PC-9 (cell line): ENCODE results near the gene APRT. TPM values are rescaled to one million over a fixed set of nuclear protein-coding genes. Genes with fewer than 3 reads are reported as not detected.
A peak's percentile ranks its signal among the peaks of the same experiment; 100 is the strongest.

Experiments
- BruUV-seq: library from RNA; stranded (reverse); fragments of 400-500 nt; replicated peaks from 2 replicates; lab custom pipeline; 2021; lab: Mats Ljungman, UMichigan
- CTCF ChIA-PET: fragments of 300-600 bp; sonication (Branson Sonifier 250); formaldehyde crosslinking; loops from one replicate; lab custom pipeline; 2022; ENCODE audit warnings: antibody characterized with exemption; lab: Charles Lee
- POLR2A ChIA-PET: fragments of 300-600 bp; sonication (Branson Sonifier 250); formaldehyde crosslinking; loops from one replicate; lab custom pipeline; 2022; ENCODE audit warnings: antibody characterized with exemption; ENCODE audit not compliant: unreplicated experiment; lab: Charles Lee
- DNase-seq, 2 experiments: peaks; one replicate each; pipeline versions ENCODE4 v3.0.0 to v3.0.0-alpha.2; 2015 to 2022; ENCODE audit warnings: mixed read lengths in 1 of 2
- H2AFZ ChIP-seq: fragments of 200-600 bp; sonication (generic); 2 replicates; pipeline ENCODE4 v1.8.1; 2017; ENCODE audit warnings: antibody characterized with exemption
- H3F3A ChIP-seq: fragments of 200-600 bp; sonication (generic); 2 replicates; pipeline ENCODE4 v1.8.1; 2017; ENCODE audit warnings: antibody characterized with exemption, mild to moderate bottlenecking, low read depth; ENCODE audit not compliant: insufficient read depth
- H3K27ac ChIP-seq: fragments of 200-600 bp; sonication (generic); 2 replicates; pipeline ENCODE4 v1.6.1; 2016; ENCODE audit warnings: mixed run types
- H3K27me3 ChIP-seq: fragments of 200-600 bp; sonication (generic); 2 replicates; pipeline ENCODE4 v1.6.1; 2016; ENCODE audit warnings: low read depth, mixed run types; ENCODE audit not compliant: insufficient read depth
- H3K36me3 ChIP-seq: fragments of 200-600 bp; sonication (generic); 2 replicates; pipeline ENCODE4 v1.6.1; 2016; ENCODE audit warnings: low read depth, mixed run types
- H3K4me1 ChIP-seq: fragments of 200-600 bp; sonication (generic); replicated peaks from 2 replicates; pipeline ENCODE4 v1.6.1; 2016; ENCODE audit warnings: mixed run types; ENCODE audit not compliant: insufficient read depth
- H3K4me2 ChIP-seq: fragments of 200-600 bp; sonication (generic); 2 replicates; pipeline ENCODE4 v1.6.1; 2017; ENCODE audit warnings: mixed run types
- H3K4me3 ChIP-seq: fragments of 200-600 bp; sonication (generic); 2 replicates; pipeline ENCODE4 v1.6.1; 2016; ENCODE audit warnings: mixed run types
- H3K79me2 ChIP-seq: fragments of 200-600 bp; sonication (generic); 2 replicates; pipeline ENCODE4 v1.6.1; 2017; ENCODE audit warnings: low read depth, mixed run types
- H3K9me2 ChIP-seq: fragments of 200-600 bp; sonication (generic); 2 replicates; pipeline ENCODE4 v1.8.1; 2017; ENCODE audit warnings: mild to moderate bottlenecking; ENCODE audit not compliant: insufficient read depth
- H3K9me3 ChIP-seq: fragments of 200-600 bp; sonication (generic); 2 replicates; pipeline ENCODE4 v1.8.1; 2016; ENCODE audit warnings: low read depth; ENCODE audit not compliant: insufficient read depth
- H4K20me1 ChIP-seq: fragments of 200-600 bp; sonication (generic); 2 replicates; pipeline ENCODE4 v1.8.1; 2017; ENCODE audit not compliant: insufficient read depth
- EZH2 ChIP-seq: fragments of 200-600 bp; sonication (generic); IDR thresholded peaks from 2 replicates; pipeline ENCODE4 v1.8.0; 2017; ENCODE audit warnings: antibody characterized with exemption, low read depth
- intact Hi-C: fragments of 100-400 bp; cut with micrococcal nuclease; formaldehyde crosslinking; loops from one replicate; pipeline ENCODE4 v1.10.0; 2022; ENCODE audit not compliant: unreplicated experiment
- total RNA-seq: library from RNA; stranded (reverse); gene quantifications from 2 replicates; pipeline ENCODE4 v1.2.3, GENCODE V29; 2021
- TF ChIP-seq, protein P1 (sequence below): fragments of 200-600 bp; sonication (generic); conservative IDR thresholded peaks from 2 replicates; pipeline ENCODE4 v1.6.1; 2017; ENCODE audit warnings: mixed run types, antibody characterized with exemption, mild to moderate bottlenecking, moderate library complexity

The APRT gene
- total RNA-seq, 1 experiment from 2014 or later = 213 TPM

- Histone ChIP-seq H3K79me2 (peaks cover 32% of the 10 kb centered on the region), H3K4me1 (peaks cover 16% of the 10 kb centered on the region; the same call in 1 of the 2 replicates), H3K9me2 (no peaks in the 10 kb centered on the region), H3K36me3 (peaks cover 11% of the 10 kb centered on the region; the same call in 1 of the 2 replicates), H3K27me3 (no peaks in the 10 kb centered on the region), H3K27ac (peak overlapping the region; percentile 78), H3K9me3 (no peaks in the 10 kb centered on the region), H4K20me1 (peaks cover 32% of the 10 kb centered on the region), H3K4me2 (peak overlapping the region; percentile 90), H3K4me3 (peak overlapping the region; percentile 91), H2AFZ (peak overlapping the region; percentile 81), H3F3A (peaks cover 68% of the 10 kb centered on the region)
- BruUV-seq = TSS peak; percentile 30
- DNase-seq = peak; percentile 44 to 81
- POLR2A ChIA-PET = interaction anchor here (0.6 to 0.8 kb wide), 6 partner anchors 50 to 360 kb away, joined by 3 to 9 read pairs (median 3); no protein-coding TSS in a partner anchor
- intact Hi-C loops = loop anchor here (5.0 kb wide), 1 partner anchor 124 kb away; the partner anchor contains the start of gene SNAI3
- CTCF ChIA-PET = interaction anchor here (1.8 kb wide), 1 partner anchor 74 kb away, joined by 12 read pairs; no protein-coding TSS in a partner anchor
- TF ChIP-seq EZH2 = no peak
- TF ChIP-seq, protein P1, sequence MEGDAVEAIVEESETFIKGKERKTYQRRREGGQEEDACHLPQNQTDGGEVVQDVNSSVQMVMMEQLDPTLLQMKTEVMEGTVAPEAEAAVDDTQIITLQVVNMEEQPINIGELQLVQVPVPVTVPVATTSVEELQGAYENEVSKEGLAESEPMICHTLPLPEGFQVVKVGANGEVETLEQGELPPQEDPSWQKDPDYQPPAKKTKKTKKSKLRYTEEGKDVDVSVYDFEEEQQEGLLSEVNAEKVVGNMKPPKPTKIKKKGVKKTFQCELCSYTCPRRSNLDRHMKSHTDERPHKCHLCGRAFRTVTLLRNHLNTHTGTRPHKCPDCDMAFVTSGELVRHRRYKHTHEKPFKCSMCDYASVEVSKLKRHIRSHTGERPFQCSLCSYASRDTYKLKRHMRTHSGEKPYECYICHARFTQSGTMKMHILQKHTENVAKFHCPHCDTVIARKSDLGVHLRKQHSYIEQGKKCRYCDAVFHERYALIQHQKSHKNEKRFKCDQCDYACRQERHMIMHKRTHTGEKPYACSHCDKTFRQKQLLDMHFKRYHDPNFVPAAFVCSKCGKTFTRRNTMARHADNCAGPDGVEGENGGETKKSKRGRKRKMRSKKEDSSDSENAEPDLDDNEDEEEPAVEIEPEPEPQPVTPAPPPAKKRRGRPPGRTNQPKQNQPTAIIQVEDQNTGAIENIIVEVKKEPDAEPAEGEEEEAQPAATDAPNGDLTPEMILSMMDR = no peak
Measured at GRCh38 chr16:88810912-88811768, 588 bp downstream of the APRT start.

DNA sequence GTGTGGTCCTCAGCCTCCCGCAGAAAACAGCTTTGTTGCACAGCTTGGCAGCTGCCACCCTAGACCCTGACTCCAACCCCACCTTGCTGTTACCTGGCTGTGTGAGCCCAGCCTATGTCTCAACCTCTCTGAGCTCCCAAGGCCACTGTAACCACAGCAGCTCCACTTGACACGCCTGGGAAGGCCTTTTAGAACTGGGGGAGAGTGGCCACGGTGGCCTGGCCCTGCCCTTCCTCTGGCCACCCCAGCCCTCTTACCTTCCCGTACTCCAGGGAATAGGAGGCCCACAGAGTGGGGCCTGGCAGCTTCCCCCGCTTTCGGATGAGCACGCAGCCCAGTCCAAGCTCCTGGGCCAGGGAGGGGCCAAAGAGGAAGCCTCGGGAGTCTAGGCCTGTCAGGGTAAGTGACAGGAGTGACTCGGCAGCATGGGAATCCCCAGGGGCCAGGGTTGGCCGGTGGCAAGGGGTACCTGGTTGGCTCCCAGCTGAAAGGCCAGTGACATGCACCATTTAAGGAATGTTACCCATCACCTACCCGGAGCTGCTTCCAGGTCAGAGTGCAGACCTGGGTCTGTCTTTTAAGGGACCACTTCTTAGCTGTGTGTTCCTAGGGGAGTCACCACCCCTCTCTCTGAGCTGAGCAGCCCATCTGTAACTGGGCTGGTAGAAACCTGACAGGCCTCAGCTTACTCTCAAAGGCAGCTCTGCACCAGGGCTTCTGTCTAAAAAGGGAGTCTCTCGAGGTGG, 1.4 kb downstream of the APRT start:
- TF ChIP-seq, protein P1 = no peak
- TF ChIP-seq EZH2 = no peak
- intact Hi-C loops = loop anchor here (5.0 kb wide), 1 partner anchor 123 kb away; the partner anchor contains the start of gene SNAI3
- Histone ChIP-seq H3K4me1 (peaks cover 16% of the 10 kb centered on the region; the same call in 1 of the 2 replicates), H3K4me3 (peak overlapping the region; percentile 91), H3K4me2 (peak overlapping the region; percentile 90), H3K9me2 (no peaks in the 10 kb centered on the region), H3K9me3 (no peaks in the 10 kb centered on the region), H3F3A (peaks cover 73% of the 10 kb centered on the region), H3K79me2 (peaks cover 38% of the 10 kb centered on the region), H4K20me1 (peaks cover 40% of the 10 kb centered on the region), H3K27me3 (no peaks in the 10 kb centered on the region), H2AFZ (no peak overlapping the region), H3K27ac (0 out of 2 replicates have a peak overlapping the region, but pooled peaks have one; percentile 78), H3K36me3 (peaks cover 11% of the 10 kb centered on the region; the same call in 1 of the 2 replicates)
- peak; percentile 40 to 52 for DNase-seq
- ChIA-PET POLR2A (interaction anchor here (0.6 to 0.8 kb wide), 4 partner anchors 49 to 88 kb away, joined by 3 to 5 read pairs (median 4); no protein-coding TSS in a partner anchor), CTCF (interaction anchor here (1.8 kb wide), 1 partner anchor 73 kb away, joined by 12 read pairs; no protein-coding TSS in a partner anchor)
- no TSS peak for BruUV-seq
